CD4-positive, alpha-beta T cell treated with Interferon gamma for 1 hour (primary cell): Measurements from ENCODE around the gene HCN2.
"Not testable (repeated sequence)": the region's sequence is repeated elsewhere in the genome, so short reads cannot be mapped to it uniquely, and the experiment has no call there.

ENCODE experiments used
- DNase-seq: peaks from one replicate; pipeline ENCODE4 v3.0.0-alpha.2; 2020

Gene HCN2

DNA sequence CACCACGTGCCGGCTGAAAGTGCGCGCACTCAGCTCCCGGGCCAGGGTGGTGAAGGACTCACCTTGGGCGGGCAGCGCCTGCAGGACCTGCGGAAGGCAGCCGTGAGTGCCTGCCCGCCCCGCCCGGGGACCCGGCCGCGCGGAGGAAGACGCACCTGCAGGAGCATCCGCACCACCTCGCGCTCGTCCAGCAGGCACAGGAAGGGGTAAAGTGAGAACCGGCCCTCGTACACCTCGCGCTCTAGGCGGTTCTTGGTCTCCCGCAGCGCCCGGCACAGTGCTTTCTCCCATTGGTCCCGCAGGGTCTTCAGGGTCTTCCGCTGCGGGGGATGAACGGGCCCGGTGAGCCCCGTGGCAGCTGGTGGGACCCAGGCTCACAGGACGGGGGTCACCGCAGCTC is 33.0 kb downstream of the HCN2 start:
- no peak for DNase-seq

DNA sequence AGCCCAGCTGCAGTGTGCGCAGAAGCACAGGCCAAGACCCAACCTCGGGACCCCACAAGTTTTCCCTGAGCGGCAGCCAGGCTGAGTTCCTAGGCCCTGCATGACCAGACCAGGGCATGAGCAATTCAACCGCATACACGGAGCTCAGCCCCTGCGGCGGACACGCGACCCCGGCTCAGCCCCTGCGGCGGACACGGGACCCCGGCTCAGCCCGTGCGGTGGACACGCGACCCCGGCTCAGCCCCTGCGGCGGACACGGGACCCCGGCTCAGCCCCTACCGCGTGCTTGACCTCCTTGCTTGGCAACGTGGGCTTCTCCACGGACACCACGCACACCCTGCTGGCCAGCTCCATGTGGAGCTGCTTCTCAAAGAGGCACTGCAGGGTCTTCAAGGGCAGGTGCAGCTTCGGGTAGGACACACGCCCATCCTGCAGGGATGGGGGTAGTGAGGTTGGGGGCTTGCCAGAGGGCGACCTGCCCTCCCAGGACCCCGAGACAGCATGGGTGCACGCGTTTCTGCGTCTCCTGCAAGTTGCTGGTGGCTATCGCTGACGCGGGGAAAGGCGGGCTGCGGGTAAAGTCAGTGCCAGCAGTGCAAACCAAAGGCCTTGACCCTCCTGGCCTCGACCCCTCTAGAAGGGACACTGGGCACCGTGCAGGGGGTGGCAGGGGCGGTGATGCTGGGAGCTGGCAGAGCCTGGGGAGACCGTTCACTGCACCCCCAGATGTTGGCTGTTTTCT is 33.7 kb downstream of the HCN2 start:
- DNase-seq, result no peak

GRCh38 chr19:623974-624373 is 34.3 kb downstream of the HCN2 start:
- DNase-seq, result no peak

DNA sequence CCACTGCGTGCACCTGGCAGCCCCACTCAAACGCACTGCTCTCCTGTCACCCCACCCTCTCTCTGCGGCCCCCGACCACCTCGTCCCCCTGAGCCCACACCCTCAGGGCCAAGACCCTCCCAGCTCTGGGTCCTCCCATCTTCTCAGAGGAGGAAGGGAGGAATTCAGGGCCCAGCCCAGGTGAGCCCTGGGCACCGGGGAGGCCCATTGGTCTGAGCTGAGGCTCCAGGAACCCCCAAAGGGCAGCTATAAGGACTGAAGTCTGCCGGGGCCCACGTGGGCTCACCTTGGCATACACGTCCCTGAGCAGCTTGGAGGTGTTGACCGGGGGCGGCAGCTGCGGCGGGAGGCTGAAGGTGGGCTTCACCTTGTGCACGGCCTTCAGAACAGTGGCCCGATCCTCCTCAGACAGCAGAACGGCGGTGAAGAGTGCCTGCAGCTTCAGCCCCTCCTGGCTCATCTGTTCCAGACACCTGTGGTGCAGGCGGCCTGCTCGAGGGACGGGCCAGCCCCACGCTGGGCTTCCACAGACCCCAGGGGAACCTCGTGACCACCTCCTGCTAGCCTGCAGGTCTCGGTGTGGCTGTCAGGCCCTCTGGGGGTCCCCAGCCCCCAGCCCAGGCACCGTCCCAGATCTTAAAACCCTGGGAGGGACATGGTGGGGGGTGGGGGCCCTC is 34.9 kb downstream of the HCN2 start:
- no peak for DNase-seq

DNA sequence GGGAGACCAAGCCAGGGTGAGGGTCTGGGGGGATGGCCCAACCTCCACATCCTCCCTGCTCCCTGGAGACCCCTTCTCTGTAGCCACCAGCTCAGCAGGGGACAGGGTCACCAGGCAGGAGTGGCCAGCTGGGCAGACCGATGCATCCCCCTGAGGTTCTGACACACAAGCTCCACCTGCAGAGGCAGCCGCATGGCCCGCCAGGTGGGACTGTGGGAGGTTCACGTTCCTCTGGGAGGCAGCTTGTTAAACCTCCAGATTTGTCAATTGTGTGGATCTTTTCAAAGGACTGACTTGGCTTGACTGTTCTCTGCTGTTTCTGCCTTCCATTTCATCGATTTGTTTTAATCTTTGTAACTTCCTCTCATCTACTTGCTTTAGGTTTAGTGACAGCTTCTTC is 35.6 kb downstream of the HCN2 start:
- no peak for DNase-seq

DNA sequence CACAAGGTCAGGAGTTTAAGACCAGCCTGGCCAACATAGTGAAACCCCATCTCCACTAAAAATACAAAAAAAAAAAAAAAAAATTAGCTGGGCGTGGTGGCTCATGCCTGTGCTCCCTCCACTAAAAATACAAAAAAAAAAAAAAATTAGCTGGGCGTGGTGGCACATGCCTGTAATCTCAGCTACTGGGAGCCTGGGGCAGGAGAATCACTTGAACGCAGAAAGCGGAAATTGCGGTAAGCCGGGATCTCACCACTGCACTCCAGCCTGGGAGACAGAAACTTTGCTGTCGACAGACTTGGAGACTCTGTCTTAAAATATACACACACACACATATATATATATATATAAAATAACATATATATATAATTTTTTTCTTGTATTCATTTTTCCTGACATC is 36.9 kb downstream of the HCN2 start:
- not testable (repeated sequence) for DNase-seq

DNA sequence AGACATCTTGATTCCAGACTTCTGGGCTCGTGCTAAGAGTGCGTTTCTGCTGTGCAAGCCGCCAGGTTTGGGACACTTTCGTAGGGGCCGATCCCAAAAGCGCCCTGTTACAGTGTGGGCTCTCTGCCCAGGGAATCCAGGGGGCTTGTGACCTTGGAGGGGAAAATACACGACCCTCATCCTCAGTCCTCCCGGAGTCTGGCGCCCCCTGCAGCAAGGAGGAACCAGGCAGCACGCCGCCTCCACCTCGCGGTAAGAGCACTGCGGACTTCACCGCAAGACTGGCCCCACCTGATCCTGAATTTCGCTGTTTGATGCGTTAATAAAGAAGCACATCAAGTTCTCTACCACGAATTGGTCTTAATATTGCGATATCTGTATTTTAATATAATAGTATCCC is 38.5 kb downstream of the HCN2 start:
- no peak for DNase-seq

DNA sequence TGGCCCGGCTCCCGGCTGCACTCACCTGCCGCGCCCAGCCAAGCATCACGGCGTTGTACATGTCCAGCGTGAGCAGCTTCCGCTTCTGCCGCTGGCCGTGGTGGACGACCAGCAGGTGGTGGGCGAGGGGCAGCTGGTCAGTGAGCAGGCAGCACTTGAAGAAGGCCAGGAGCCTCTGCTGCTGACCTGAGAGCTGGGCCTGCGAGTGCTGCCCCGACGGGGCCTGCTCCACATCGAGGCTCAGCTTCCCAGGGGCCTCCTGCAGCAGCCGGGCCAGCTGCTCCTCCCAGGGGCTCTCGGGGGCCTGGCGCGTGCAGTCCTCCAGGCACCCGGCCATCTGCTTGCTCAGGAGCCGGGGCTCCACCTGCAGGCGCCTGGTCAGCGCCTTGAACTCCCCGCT is 39.8 kb downstream of the HCN2 start:
- not testable (repeated sequence) for DNase-seq

- DNase-seq, result no peak
These were observed 40.5 kb downstream of the HCN2 start for GRCh38 chr19:629961-630714.

- no peak for DNase-seq
These were observed 42.9 kb downstream of the HCN2 start for GRCh38 chr19:632579-633067.

DNA sequence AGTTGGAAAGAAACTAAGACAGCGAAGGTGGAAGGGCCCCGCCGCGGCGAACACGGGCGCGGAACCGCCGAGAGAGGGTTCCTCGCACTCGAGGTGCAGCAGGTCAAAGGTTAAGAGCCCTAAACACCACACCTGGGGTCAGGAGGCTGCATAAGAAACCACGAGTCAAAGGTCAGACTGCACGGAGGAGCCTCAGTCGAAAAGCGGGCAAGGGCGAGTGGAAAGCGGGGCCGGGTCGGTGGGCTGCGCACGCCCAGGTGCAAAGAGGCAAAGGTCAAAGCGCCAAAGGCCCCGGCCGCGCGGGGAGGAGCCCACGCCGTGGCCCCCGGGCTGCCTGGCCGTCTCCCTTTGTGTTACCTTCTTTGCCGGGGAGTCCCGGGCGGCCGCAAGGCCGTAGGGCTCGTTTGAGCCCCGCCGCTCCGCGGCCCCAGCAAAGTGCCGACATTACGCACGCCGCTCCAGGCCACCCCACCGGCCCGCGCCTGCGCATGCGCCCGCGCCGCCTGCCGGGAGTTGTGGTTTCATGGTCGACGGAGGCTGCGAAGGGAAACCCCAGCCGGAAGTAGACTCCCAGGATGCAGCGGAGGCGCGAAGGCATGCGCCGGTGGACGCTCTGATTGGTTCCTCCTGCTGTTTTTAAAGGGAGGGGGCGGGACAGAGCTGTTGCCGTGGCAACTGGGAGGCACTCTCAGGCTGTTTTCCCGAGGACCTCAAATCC is 43.5 kb downstream of the HCN2 start, which contains the start of gene POLRMT:
TSS of gene POLRMT (minus strand) at position 470 of the 718 bp plus-strand sequence. CDS start at position 445, 25 bp downstream.
- peak; percentile 98 for DNase-seq

- DNase-seq, result no peak
These were observed 44.3 kb downstream of the HCN2 start for GRCh38 chr19:633786-634639.

DNA sequence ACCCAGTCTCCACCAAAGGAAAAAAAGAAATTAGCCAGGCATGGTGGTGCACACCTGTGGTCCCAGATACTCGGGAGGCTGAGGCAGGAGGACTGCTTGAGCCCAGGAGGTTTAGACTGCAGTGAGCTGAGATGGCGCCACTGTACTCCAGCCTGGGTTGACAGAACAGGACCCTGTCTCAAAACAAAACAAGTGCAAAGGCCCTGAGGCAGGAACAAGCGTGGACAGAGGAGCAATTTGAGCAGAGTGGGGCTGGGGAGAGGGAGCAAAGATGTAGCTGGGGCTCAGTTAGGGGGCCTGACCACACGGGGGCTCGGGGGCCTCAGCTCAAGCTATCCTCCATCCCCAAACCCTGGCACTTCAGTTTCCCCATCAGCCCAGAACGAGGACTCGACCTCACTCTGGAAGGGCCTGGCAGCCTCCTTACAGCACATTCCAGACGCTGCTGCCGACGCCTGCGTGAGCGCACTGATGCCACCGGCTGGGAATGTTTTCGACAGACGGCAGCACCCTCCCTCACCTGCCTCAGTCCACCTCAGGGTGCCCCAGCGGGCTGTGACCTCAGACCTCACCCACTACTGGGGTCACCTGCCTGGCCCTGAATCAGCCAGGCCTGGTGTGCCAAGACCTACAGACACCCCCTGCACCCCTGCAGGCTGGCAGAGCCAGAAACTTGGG is 45.4 kb downstream of the HCN2 start:
- DNase-seq, result no peak

- DNase-seq, result no peak
These were observed 49.2 kb downstream of the HCN2 start for GRCh38 chr19:638906-639252.

GRCh38 chr19:639253-640160 is 49.8 kb downstream of the HCN2 start, which contains the start of gene FGF22:
Gene FGF22, plus strand, starts transcription at chr19:639879. Its CDS starts 47 bp downstream, at chr19:639926.
- DNase-seq, result peak; percentile 92

GRCh38 chr19:640161-640558 is 50.5 kb downstream of the HCN2 start:
- DNase-seq, result no peak

- no peak for DNase-seq
These were observed 51.0 kb downstream of the HCN2 start for GRCh38 chr19:640606-641189.

- DNase-seq, result no peak
These were observed 52.0 kb downstream of the HCN2 start for GRCh38 chr19:641702-642101.
